Stimulated activated CD4-positive, alpha-beta T cell treated with anti-CD3 and anti-CD28 coated beads, TNF-alpha, amount 100 ng/mL, for 1 hour (primary cell): ENCODE results near the gene MOXD1.
A peak's percentile ranks its signal among the peaks of the same experiment; 100 is the strongest.
"Not testable (repeated sequence)": the region's sequence is repeated elsewhere in the genome, so short reads cannot be mapped to it uniquely, and the experiment has no call there.

Source experiments
- DNase-seq, 3 donors: peaks; one replicate each; pipeline ENCODE4 v3.0.0-alpha.2; 2020; ENCODE audit warnings: low read depth in 3 of 3, low spot score in 1 of 3

Gene MOXD1

GRCh38 chr6:132285004-132285780 is 116.1 kb downstream of the MOXD1 start:
- DNase-seq: no peak

GRCh38 chr6:132282696-132283095 is 118.6 kb downstream of the MOXD1 start:
- no peak for DNase-seq

GRCh38 chr6:132280436-132280835 is 120.8 kb downstream of the MOXD1 start:
- DNase-seq: no peak

DNA sequence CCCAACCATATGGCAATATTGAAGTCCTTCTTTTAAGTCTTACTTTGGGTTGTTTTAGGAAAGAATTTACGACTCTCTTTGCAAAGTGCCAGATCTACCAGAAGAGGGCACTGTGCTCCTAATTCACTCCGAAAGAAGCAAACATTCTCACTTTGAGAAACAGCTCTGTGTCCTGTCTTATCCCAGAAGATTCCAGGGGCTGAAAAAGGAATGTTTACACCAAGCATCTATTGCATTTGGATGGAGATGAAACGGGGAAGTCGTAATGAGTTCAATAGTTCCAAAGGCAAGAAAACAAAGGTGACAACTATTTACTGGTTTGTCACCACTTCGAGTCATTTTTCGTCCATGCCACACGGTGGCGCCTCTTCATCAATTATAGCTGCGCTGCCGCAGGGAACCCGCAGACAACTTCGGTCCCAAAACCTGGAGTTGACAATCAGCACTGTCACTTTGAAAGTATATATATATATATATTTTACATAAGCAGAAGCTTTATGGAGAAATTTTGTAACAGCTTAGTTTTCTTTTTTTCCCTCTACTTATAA is 121.6 kb downstream of the MOXD1 start:
- peak; percentile 20 to 57 (median 29) for DNase-seq

DNA sequence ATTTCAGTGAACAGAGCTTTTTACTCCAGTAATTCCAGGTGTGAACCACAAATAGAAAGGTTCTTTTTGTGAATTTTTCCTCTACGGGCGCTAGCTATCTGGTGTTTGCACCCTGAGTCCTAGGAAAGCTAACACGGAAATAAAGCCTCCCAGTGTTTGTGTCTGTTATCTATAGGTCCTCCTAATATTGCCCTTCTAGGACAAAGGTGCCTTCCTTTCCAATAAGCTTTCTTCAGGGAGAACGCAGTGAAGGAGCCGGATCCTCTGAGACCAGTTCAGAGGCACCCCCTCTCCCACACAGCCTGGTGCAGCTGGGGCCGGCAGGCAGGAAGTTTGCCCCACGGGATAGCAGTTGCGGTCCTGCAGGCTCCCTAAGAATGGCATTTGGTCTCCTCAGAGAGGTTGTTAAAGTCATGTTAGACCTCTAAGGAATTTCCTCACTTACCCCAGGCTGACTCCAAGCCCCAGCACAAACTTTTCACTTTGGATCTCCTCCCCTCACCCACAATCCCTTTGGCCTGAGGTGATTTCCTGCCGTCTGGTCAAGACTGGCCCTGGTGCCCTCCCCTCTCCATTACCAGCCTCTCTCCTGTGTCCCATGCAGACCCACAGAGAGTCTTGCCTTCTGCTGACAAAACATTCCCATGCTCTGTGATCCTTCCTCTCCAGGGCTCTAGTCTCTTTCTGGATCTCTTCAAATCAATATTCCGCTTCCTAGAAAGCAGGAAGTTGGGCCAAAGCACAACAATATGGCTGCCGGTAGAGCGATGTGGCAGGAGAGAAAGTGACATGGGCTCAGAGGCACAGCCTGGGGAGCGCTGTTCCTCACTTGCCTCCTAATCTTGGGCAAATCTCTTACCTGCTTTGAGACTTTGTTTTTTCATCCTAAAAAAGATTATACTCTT is 126.0 kb downstream of the MOXD1 start:
- no peak for DNase-seq

- no peak for DNase-seq
These were observed 128.5 kb downstream of the MOXD1 start for GRCh38 chr6:132272776-132273175.

DNA sequence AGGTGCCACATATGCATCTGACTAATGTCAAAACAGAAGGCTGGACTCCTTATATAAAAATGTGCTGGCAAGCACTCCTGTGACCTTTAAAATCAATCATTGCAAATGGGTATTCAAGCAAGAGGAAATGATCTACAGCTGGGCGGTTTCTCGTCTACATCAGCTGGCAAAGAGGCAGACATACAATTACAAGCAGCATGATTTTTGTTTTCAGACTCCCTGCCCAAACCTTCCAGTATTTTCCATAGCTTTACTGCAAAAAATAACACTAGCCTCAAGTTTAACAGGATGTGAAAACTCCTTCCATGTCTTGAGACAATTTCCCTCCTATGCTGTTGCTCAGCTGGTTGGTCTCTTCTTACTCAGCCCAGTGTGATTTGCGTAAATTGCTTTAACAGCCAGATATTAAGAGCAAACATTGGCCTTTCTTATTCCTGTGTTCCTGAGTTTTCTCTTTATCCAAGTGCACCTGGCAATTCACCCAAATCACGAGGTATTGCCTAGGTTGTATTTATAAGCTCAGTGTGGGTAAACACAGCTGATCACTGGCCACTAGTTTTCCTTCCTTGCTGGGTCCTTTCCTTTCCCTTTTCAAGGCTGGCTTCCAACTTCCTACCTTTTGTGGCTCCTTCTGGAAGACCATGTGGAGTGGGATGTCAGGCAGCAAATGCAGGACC is 130.4 kb downstream of the MOXD1 start:
- DNase-seq: no peak

DNA sequence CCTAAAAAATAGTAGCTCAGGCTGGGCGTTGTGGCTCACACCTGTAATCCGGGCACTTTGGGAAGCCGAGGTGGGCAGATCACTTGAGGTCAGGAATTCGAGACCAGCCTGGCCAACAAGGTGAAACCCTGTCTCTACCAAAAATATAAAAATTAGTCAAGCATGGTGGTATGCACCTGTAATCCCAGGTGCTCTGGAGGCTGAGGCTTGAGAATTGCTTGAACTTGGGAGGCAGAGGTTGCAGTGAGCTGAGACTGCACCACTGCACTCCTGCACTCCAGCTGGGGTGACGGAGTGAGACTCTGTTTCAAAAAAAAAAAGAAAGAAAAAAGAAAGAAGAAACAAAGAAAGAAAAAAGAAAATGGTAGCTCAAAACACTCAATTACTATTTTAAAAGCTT is 132.6 kb downstream of the MOXD1 start:
- DNase-seq: not testable (repeated sequence)

DNA sequence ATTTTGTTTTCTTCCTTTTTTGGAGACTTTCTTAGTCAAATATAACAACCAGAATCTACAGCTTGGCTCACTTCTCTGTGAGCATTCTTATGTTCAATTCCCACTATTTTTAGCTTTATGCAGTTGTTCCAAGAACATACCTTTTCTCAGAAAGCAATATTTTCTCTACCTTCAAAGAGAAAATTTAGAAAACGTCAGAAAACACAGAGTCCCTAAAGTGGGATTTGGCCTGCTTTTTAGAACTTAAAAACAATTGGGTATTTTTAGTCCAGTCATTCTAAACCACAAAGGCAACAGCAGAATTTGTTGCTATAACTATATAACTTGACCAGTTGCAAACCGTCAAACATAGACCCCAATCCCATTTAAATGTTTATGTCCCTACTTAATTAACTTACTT is 133.1 kb downstream of the MOXD1 start:
- DNase-seq: no peak

DNA sequence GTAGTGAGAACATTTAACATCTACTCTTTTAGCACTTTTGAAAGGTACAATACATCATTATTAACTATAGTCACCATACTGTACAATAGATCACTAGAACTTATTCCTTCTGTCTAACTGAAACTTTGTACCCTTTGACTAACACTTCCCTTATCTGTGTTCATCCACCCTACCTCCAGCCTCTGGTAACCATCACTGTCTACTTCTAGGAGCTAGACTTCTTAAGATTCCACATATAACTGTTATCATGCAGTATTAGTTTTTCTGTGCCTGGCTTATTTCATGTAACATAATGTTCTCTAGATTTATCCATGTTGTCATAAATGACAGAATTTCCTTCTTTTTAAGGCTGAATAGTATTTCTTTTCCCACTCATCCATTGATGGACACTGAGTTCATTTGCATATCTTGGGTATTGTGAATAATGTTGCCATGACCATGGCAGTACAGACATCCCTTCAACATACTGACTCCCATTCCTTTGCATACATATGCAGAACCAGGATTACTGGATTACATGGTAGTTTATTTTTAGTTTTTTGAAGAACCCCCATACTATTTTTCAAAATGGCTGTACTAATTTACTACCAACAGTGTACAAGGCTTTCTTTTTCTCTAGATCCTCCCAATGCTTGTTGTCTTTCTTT is 135.7 kb downstream of the MOXD1 start:
- no peak for DNase-seq

DNA sequence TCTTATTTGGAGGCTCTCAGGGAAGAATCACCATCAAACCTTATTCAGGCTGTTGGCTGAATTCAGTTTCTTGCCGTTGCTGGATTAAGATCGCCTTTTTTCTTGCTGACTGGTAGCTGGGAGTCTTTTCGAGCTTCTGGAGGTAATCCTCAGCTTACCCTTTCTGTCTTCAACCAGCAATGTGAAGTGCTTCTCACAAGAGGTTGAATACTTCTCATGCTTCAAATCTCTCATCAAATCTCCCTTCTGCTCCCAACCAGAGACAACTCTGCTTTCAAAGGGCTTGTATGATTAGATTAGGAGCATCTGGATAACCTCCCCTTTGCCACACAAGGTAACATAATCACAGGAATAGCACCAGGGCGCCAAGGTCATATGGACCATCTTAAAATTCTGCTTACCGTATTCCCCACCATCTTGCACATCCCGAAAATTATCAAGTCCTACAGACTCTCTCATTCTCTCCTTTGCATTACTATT is 137.2 kb downstream of the MOXD1 start:
- no peak for DNase-seq

GRCh38 chr6:132261354-132261753 is 139.9 kb downstream of the MOXD1 start:
- no peak for DNase-seq

- no peak for DNase-seq
These were observed 142.2 kb downstream of the MOXD1 start for GRCh38 chr6:132259070-132259469.

- DNase-seq: no peak
These were observed 143.7 kb downstream of the MOXD1 start for GRCh38 chr6:132257561-132257960.

- no peak for DNase-seq
These were observed 144.8 kb downstream of the MOXD1 start for GRCh38 chr6:132256457-132256856.

DNA sequence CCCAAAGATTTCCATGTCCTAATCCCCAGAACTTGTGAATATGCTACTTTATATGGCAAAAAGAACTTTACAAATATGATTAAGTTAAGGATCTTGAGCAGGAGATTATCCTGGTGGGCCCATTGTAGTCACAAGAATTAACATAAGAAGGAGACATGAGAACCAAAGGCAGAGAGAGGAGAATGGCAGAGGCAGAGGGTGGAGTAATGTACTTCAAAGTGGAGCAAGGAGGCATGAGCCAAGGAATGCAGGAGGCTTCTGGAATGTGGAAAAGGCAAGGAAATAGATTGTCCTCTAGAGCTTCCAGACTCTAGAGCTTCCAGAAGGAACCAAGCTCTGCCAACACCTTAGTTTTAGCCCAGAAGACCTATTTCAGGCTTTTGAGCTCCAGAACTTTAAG is 147.4 kb downstream of the MOXD1 start:
- DNase-seq: no peak

- DNase-seq: no peak
These were observed 148.1 kb downstream of the MOXD1 start for GRCh38 chr6:132253211-132253610.

- no peak for DNase-seq
These were observed 149.2 kb downstream of the MOXD1 start for GRCh38 chr6:132252113-132252512.

GRCh38 chr6:132251711-132252110 is 149.6 kb downstream of the MOXD1 start:
- DNase-seq: no peak

DNA sequence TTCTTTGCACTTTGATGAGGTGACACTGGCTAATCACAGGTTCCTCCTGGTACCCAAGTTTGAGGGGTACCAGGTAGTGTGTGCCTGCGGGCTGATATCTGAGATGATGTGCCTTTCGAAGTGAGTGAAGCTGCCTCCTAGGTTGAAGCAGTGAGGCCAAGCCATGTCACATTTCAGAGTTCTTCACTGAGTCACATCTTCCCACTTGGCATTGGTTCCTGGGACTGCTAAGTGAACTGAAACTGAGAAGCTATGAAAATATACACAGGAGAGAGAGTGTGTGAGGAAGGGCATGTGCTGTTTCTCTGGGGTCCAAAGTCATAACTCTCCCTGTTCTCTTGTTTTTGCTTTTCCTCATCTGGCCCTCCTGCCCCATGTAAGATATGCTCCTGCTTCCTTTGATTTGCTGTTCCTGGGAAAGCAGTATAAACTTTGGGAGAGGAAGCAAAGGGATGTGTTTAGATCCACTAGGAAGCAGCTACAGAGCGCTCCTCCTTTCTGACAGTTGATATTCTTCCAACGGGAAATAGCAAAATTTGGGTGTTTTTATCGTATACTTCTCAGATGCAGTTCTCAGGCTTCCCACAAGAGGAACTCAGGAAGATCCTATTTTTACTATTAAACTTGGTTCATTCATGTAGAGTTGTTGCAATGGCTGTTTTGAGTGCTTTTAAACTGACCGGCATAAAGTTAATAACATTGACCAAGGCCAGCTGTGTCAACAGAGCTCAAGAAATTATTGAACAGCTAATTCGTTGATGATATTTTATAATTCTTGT is 153.7 kb downstream of the MOXD1 start:
- no peak for DNase-seq
